DMS114 treated with DMSO at 0.1 percent for 48 hours (cell line): ENCODE measurements around the gene CAMK2A.

Experiments used
- DNase-seq: peaks from one replicate; lab custom pipeline; 2025; ENCODE audit not compliant: unreplicated experiment; lab: John Stamatoyannopoulos, UW

The CAMK2A gene

DNA sequence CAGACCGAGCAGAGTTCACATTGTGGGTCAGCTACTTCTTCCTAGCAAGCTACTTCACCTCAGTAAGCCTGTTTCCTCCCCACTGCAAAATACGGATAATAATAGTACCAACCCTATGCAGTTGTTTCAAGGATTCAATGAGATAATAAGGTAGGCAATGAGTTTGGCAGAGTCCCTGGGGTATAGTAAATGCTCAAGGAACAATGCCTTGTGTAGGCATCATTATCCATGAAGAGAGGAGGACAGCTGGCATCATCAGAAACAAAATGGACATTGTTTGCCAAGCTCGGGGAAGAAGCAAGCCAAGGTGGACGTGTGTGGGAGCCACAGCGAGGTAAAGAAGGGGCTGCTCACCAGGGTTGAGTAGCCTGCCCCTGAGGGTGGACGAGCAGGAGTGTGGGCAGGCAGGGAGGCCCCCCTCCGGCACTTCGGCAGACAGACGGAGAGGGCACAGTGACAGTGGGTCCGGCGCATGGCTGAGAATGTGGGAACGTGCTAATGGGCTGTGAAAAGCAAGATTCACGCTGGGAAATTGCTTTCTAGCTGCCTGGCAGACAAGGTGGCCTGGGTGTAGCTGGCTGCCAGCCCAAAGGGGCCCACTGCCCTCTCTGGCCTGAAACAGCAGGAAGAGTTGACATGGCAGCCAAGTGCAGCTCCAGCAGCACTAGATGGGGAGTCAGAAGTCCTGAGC, 10.1 kb downstream of the CAMK2A start:
- DNase-seq, result no peak

GRCh38 chr5:150278916-150279315, 10.7 kb downstream of the CAMK2A start:
- no peak for DNase-seq

DNA sequence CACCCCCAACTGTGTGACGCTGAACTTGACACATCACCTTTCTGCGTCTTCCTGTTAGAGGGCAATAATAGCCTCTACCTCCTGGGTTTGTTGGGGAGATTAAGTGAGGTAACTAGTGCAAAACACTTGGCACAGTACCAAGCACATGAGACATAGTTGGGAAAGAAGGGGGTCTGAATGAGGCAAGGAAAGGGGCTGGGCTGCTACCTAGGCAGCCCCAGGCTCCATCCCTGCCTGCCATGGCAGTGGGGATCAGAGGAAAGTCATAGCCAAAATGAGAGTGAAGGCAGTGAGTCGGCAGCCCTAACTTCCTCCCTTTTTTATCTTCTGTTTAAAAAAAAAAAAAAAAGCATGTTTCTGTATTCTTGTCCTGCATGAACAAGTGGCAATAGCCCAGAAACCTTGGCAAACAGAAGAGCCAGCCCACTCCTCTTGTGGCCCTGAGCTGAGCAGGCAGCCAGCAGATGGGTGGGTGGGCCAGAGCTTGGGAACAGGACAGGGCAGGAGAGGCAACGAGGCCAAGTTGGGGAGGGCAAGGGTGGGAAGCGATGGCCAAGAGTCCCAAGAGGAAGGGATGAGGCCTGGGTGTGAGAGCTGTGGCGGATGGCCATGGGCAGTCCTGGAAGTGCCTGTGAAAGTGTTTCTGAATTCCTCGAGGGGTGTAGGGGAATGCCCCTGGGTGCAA, 11.4 kb downstream of the CAMK2A start:
- no peak for DNase-seq

DNA sequence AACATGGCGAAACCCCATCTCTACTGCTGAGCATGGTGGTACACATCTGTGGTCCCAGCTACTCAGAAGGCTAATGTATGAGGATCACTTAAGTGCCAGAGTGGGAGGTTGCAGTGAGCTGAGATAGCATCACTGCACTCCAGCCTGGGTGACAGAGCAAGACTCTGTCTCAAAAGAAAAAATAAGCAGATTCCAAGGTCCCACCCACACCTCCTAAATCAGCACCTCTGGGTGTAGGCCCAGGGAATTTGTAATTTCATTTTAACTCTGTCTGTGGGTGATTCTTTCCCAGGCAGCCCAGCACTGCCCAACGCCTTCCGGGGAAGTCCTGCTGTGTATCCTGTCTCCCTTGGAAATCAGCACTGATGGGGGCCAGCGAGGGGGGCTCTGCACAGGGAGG, 12.5 kb downstream of the CAMK2A start:
- no peak for DNase-seq

- no peak for DNase-seq
Measured at GRCh38 chr5:150274811-150275210, 14.8 kb downstream of the CAMK2A start.

DNA sequence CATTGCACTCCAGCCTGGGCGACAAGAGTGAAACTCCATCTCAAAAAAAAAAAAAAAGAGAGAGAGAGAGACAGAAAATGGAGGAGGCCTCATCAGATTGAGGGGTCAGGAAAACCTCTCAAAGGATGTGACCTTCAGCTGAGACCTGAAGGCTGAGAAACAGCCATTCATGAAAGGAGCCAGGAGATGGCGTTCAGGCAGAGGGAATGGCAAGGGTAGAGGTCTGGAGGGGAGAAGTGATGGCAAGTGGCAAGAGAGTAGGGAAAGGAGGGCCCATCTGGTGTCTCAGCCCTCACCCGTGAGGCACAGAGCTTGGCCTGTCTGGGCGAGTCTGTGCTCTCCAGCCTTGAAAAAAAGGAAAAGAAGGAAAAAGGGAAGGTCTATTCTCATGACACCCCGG, 17.0 kb downstream of the CAMK2A start:
- peak; percentile 32 for DNase-seq

GRCh38 chr5:150271923-150272322, 17.6 kb downstream of the CAMK2A start:
- no peak for DNase-seq

GRCh38 chr5:150271296-150271692, 18.3 kb downstream of the CAMK2A start:
- no peak for DNase-seq

- DNase-seq, result no peak
Measured at GRCh38 chr5:150270541-150271295, 18.9 kb downstream of the CAMK2A start.

DNA sequence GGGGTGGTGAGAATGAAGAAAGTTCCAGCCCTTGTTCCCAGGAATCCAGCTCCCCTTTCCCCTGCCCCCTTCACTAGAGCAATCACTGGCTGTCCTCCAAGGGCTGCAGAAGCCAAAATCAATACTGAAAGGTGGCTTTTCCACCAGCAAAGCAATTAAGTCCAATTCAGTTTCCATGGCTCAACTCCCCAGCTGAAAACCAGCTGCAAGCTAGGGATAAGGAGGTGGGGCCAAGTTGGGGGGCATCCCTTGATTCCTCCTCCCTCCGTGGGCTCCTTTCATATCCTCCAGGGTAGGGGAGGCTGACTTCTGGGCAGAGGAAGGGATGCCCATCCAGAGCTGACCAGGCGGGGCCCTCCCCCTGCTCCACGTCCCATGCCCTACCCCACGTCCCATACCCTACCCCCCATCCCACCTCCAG, 22.7 kb downstream of the CAMK2A start:
- no peak for DNase-seq

DNA sequence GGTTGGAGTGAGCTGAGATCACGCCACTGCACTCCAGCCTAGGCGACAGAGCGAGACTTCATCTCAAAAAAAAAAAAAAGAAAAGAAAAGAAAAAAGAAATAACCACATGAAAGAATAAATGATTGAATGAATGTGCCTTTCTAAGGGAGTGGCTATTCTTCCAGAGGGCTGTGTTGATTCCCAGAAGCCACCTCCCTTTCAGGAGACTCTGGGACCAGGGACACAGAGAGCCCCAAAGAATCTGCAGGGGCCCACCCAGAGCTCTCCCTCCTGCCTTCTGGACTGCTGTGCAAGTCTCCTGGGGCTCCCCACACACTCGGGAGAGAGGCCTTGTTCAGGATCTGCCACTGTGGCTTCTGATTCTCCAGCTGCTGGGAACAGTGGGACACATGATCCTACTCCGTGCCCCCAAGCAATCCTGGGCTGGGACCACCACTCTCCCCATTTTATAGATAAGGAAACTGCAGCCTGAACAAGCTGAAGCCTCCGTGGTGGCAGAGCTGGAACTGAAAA, 23.6 kb downstream of the CAMK2A start:
- DNase-seq, result no peak

GRCh38 chr5:150264667-150265603, 24.6 kb downstream of the CAMK2A start:
- DNase-seq, result no peak

- no peak for DNase-seq
Measured at GRCh38 chr5:150263801-150264621, 25.6 kb downstream of the CAMK2A start.

- no peak for DNase-seq
Measured at GRCh38 chr5:150263375-150263775, 26.2 kb downstream of the CAMK2A start.

DNA sequence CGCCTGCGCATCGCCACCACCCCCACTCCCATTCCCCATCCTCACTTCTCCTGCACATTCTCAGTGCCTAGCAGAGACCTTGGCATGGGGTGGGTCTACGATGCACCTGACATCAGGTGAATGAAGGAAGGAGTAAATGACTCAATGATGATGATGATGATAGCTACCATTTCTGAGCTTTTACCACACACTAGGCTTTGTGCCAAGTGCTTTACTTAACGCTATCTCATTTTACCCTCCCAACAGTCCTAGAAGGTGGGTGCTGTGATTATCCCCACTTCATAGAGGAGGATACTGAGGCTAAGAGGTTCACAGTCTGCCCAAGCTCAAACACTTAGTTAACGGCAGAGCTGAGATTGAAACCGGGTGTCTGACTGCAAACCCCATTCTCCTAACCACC, 27.1 kb downstream of the CAMK2A start:
- no peak for DNase-seq

DNA sequence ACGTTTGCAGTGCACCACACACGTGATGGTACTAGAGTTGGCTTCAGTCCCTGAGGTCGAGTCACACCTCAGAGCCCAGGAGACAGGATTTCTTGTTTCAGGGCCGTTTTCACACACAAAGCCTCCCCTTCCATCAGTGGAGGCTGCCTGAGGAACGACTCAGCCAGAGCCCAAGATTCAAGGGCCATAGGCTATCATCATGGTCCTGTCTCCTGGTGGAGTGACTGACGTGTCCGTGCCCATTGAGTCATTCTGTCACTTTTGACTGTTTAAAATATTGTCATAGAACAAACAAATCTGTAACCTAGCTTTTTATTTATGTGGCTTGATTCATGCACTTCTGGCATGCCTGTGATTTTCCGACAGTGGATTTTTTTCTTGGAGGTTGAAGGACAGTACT, 28.3 kb downstream of the CAMK2A start:
- DNase-seq, result no peak

DNA sequence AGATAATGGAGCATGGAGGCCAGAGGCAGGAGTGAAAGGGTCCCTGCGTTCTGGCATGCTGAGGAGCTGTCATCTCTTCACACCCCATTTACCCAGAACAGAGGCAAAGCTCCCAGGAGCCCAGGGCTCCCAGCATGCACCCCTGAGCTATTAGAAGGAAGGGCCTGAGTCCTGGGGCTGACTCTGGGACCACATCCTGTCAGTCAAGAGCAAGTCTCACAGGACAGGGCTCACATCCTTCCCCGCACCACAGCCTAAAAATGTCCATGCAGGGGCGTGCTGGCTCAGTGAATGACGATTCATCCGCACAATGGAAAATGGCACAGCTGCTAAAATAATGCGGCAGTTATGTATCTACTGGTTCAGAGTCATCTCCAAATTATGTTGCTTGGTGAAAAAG, 31.4 kb downstream of the CAMK2A start:
- DNase-seq, result no peak

DNA sequence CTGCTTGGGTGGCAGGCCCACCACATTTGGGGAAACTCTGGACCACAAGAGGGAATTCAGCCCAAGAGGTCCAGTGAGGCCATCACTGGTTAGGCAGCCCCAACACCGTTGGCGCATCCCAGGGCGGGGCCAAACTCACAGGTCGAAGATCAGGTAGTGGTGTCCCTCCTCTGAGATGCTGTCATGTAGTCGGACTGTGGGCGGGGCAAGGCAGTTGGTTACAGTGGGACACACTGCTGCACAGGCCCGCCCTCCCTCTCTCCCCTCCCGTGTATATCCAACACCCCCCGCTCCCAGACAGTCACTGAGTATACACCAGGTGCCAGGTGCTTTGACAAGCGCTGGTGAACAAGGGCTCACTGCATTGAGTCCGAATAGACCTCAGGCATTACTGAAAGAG, 32.1 kb downstream of the CAMK2A start:
- no peak for DNase-seq

DNA sequence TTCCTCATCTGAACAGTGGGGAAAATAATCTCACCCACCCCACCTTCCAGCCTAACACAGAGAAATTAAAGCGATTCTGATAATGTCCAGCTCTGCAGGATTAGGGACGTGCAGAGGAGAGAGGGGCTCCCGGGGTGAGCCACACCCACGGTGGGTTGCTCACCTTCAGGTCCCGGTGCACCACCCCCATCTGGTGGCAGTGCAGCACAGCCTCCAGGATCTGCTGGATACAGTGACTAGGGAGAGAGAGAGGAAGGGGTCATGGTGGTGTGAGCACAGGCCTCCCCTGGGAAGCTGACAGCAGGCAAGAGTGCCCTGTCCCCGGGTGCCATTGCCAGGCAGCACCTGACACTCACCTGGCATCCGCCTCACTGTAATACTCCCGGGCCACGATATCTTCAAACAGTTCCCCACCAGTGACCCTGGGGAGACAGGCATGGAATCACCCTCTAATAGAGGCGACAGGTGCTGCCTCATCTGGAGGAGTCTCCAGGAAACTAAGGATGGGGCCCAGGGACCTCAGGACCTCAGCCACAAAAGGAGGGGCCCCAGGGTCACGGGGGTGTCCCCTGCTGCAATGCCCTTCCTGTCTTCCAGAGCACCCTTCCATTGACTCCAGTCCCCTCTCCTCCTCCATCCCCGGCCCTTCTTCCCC, 33.0 kb downstream of the CAMK2A start:
- DNase-seq, result no peak
